LNCAP (cell line): ENCODE data around the gene CPLX1.

ENCODE experiments used
- TF ChIP-seq, protein P1 (sequence below): fragments of 450-650 bp; IDR thresholded peaks from 2 replicates; pipeline ENCODE4 v1.5.1; 2017; ENCODE audit warnings: mild to moderate bottlenecking

CPLX1 gene

DNA sequence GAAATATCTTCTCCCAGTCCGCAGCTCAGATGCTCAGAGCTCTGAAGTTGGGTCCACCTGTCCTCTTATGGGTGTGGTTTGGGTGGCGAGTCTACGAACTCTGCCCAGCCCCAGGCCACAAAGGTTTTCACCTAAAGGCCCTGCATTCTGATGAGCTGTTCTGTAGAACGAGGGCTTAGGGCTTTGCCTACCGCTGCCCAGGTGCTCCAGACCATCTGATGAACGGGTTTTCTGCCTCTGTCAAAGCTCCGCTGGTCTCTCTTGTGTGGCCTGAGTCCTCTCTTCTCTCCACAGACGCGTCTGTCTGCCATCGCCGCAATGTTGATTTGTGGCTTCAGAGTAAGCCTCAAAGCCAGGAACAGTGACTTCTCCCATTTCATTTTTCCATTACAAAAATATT, 28.4 kb upstream of the CPLX1 start:
- TF ChIP-seq, protein P1, sequence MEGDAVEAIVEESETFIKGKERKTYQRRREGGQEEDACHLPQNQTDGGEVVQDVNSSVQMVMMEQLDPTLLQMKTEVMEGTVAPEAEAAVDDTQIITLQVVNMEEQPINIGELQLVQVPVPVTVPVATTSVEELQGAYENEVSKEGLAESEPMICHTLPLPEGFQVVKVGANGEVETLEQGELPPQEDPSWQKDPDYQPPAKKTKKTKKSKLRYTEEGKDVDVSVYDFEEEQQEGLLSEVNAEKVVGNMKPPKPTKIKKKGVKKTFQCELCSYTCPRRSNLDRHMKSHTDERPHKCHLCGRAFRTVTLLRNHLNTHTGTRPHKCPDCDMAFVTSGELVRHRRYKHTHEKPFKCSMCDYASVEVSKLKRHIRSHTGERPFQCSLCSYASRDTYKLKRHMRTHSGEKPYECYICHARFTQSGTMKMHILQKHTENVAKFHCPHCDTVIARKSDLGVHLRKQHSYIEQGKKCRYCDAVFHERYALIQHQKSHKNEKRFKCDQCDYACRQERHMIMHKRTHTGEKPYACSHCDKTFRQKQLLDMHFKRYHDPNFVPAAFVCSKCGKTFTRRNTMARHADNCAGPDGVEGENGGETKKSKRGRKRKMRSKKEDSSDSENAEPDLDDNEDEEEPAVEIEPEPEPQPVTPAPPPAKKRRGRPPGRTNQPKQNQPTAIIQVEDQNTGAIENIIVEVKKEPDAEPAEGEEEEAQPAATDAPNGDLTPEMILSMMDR: no peak

DNA sequence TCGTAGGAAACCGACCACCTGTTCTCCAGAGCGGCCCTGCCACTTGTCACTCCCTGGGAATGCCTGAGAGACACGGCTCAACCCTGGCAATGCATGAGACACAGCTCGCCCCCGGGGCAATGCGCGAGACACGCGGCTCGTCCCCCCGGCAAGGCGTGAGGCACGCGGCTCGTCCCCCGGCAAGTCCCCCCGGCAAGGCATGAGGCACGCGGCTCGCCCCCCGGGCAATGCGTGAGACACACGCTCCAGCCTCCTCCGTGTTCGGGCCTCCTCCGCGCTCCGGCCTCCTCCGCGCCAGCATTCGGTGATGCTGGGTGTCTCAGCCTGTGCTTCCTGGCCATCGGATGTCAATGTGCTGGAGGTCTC, 27.5 kb upstream of the CPLX1 start:
- TF ChIP-seq, protein P1: no peak

DNA sequence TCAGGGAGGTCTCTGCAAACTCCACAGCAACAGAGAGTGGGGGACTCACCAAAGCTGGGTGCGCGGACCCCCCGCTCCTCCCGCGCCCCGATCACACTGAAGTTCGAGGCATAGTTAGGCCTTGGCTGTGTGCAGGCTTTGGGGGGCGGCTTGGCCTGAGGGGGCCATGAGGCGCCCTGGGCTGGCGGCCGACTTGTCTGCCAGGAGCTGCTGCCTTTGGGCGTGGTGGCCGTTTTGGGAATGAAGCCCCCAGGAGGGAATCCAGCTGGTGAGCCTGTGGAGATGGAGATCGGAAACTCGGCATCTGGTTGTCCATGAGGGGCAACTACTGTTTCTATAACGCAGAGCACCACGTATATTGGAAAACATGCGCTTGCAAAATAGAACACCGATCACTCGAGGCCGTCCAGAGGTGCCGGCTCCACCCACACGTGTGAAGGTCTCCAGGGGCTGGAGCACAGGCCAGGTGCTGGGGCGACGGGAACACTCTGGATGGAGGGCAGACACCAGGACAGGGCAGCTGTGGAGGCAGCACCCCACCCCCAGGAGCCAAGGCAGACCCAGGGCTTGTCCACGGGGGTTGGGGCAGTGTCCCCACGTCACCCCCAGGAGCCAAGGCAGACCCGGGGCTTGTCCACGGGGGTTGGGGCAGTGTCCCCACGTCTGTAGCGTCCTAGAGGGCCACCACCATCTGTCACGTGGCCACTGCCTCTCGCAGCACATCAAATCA, 25.9 kb upstream of the CPLX1 start:
- TF ChIP-seq, protein P1: no peak

DNA sequence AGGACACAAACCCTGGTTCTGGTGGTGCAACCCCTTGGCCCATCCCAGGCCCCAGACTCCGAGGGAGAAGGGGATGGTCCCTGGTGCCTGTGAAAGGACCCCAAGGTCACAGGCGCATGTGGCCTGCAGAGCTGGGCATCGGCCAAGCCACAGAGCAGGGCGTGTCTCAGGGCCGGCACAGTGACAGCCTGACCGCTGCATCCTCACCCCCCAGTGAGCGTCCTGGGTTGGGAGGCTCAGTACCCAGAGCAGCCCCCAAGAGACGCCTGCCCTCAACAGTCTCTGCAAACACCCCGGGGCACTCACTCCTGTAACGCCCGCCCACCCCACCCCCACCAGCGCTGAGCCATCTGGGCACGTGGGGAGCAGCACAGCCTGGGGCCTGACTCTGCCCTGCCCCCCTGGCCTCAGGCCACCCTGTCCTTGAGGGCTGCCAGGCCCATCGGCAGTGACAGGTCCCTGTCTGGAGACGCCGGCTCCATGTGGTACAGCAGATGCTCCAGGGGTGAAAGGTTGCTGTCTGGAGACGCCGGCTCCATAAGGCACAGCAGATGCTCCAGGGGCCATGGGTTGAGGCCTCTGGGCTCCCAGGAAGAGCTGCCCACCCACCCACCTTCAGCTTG, 24.5 kb upstream of the CPLX1 start:
- TF ChIP-seq, protein P1: no peak

DNA sequence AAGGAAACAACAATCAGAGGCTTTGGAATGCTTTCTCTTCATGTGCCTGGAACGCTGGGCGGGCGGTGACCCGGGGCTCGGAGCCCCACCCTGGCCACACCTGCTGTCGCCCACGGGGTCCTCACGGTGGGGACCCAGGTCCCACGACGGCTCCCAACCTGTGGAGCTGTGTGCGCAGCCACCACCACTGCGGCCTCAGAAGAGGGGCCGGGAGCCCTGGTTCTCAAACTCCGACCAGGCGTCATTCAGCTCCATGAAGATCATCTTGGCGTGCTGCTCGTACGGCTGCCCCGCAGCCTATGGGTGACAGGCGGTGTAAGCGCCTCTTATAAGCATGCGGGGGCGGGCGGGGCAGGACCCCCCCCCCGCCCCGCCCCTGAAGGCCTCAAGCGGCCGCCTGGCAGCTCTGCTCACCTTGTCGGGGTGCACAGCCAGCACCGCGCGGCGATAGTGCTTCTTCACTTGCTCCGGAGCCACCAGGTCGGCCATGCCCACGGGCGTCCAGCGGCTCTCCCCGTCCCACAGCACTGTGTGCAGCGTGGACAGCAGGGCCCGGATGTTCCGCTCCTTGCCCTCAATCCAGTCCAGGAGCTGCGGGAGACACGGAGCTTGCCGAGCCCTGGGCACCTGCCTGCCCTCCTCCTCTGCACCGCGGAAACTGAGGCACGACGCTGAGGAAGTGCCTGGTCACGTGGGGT, 23.7 kb upstream of the CPLX1 start:
- TF ChIP-seq, protein P1: no peak

DNA sequence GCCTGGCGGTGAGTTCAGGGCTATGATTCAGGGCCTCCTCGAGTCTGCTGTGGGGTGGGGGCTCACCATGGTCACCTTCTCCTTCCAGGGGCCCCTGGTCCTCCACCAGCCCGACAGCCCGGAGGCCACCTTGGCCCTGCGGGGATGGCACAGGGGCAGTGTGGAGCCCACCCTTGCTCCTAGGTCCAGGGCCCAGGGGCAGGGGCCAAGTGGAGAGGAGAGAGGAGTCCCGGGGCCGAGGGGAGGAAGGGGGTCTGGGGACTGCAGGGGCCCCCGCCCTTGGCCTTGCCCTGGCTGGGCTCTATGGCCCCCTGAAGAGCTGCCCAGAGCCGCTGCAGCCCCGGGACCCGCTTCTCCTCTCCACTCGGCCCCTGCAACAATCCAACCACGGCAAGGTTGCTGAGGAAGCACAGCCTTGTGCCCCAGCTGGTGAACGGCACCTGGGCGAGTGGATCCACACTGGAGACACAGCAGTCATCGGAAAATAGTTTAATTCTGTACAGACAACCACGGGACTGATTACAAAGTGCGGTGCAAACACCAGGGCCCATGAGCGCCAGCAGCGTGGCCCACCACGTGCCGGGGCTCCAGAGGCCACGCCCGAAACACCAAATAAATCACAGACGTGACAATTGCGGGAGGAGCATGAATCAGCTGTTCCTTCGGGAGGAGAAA, 23.0 kb upstream of the CPLX1 start:
- TF ChIP-seq, protein P1: no peak

DNA sequence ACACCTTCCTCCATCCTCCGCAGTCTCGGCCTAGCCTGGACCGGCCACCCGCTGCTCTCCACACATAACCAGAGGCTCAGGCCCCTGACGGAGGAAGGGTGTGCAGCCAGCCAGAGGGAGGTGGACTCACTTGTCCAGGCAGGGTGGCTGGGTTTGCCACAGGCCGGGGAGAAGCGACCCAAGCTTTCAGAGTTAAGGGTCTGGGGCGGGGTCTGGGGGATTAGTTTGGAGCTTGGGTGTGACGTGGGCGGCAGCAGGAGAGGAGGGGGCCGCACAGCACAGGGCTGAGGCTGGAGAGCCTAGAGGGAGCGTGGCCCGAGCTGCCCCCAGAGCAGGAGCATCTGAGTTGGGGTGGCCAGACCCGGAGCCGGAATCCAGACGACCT, 22.4 kb upstream of the CPLX1 start:
- TF ChIP-seq, protein P1: no peak
